Activated naive CD4-positive, alpha-beta T cell treated with anti-CD3 and anti-CD28 coated beads, Interleukin-2, amount 50 U/mL, for 16 hours (primary cell): ENCODE measurements around the gene F12.
A peak's percentile ranks its signal among the peaks of the same experiment; 100 is the strongest.
"Not testable (repeated sequence)": the region's sequence is repeated elsewhere in the genome, so short reads cannot be mapped to it uniquely, and the experiment has no call there.

Experiments
- DNase-seq: peaks from one replicate; pipeline ENCODE4 v3.0.0-alpha.2; 2020

Gene F12

DNA sequence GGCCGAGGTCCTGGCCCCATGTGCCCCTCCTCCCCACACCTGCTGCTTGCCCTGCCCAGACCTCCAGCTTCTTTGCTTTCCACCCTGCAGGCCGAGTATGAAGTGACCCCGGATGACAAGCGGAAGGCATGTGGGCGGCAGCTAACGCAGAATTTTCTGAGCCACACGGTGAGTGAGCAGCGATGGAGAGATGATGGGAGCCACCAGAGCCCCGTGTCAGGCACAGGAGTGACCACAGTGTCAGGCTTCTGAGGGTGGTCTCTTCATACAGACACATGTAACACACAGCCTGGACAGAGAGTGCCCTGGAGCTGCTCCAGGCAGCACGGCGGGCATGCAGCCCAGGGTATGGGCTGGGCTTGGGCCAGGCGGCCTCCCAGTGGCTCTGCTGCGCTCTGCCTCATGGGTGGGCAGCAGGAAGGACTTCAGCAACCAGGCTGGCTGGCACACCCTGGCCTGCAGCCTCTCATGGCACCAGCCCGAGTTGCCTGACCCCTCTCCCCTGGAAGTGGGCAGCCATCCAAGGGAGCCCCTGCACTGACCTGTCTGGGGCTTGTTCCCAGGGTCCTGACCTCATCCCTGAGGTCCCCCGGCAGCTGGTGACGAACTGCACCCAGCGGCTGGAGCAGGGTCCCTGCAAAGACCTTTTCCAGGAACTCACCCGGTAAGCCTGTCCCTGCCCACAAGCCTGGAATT, 22.9 kb upstream of the F12 start:
- peak; percentile 54 for DNase-seq

DNA sequence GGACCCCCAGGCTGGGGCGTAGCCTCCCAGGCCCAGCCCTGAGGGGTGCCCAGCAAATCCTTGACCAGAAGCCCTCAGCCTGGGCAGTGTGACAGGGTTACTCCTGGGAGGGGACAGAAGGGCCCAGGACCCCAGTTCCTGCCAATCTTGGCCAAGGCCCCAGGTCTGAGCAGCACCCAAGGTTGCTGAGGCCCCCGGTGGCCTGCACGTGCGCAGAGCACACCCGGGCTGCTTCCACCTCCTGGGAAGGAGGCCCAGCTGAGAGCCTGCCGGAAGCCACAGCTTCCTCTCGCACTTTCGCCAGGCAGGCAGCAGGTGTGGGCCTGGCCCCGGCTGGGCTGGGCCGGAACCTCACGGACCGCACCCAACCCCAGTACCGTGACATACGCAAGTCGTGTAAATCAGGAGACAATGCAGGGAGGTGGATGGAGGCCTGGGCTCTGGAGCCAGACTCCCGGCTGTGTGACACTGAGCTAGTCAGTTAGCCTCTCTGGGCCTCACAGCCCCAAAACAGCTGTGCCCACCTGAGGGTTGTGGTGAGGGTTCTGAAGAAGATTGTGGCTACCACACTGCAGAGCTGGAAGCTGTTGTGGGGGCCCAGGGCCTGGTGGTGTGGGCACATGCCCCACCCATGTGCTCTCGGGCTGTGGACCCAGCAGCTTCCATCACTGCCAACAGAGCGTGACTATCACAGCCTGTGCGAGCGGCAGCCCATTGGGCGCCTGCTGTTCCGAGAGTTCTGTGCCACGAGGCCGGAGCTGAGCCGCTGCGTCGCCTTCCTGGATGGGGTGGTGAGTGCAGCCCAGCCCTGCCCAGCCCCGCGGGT, 22.2 kb upstream of the F12 start:
- DNase-seq: peak; percentile 58

DNA sequence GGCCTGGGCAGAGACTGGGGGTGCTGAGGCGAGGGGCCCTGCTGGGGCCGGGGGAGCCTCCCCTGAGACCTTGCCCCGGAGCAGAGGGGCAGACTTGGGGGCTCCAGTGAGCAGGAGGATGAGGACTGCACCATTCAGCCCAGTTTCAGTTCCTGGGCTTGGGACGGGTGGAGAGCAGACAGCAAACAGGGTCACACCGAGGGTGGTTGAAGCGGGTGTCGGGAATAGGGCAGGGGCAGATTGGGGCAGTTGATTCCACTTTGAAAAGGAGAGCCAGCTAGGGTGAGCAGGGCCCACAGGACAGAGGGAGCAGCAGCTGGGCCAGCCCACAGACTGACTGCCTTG, 21.6 kb upstream of the F12 start:
- no peak for DNase-seq

DNA sequence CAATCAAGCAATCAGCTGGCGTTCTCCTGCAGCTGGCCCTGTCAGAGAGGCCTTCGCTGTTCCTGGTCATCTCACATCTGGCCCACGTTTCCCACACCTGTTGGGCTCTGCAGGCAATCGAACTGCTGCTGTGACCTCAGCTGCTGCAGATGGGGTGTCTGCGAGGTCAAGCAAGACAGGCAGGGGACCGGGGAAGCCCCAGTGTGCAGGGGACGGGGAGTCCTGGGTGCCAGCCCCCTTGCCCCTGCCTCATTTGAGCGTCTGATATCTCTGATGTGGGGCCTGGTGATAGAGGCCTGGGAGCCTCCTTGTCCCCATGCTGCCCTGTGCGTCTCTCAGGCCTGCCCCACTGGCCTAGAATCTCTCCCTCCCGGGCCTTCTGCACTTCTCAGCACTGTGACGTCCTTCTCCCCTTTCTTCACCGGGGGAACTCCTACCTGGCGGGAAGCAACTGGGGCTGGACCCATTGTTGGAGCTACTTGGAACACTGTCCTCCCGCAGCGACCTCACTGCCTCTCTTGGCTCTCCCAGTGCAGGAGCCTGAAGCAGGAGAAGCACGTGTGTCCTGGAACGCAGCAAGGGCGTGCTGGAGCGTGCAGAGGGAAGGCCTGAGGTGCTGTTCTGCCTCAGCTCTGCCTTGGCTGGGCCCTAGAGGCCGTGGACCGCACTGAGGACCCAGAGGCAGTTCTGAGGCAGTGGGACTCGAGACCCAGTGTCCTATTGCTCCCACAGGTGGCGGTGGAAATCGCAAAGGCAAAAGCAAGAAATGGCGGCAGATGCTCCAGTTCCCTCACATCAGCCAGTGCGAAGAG, 21.0 kb upstream of the F12 start:
- DNase-seq: no peak

DNA sequence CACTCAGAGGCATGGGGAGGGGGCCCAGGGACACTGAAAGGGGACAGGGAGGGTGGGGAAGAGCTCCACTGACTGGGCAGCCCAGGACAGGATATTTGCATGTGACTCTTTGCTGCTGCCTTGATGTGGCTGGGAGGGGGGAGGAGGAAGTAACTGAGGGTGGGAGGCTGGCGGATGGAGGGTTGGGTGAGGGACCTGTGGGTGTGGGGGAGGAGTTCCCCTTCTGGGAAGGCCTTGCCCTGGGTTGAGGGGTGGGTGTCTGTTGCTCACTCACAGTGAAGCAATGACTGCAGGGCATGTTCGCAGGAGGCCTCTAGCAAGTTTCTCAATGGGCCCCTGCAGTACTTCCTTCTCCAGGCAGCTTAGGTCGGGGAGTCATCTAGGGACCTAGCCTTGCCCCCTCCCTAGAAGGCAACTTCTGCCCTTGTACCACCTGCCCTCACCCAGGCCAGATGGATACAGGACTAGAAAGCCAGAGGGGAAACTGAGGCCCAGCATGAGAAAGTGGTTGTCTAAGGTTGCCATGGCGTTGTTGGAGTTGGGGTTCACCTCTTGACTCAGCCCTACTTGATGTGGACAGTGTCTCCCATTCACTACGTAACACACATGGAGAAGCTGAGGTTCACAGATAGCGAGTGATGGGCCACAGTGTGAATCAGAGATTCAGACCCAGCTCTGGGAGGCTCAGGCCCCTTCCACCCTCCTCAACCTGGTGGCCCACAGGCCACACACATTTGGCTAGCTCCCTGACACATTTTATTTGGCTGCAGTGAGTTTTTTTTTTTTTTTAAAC, 20.1 kb upstream of the F12 start:
- peak; percentile 87 for DNase-seq

DNA sequence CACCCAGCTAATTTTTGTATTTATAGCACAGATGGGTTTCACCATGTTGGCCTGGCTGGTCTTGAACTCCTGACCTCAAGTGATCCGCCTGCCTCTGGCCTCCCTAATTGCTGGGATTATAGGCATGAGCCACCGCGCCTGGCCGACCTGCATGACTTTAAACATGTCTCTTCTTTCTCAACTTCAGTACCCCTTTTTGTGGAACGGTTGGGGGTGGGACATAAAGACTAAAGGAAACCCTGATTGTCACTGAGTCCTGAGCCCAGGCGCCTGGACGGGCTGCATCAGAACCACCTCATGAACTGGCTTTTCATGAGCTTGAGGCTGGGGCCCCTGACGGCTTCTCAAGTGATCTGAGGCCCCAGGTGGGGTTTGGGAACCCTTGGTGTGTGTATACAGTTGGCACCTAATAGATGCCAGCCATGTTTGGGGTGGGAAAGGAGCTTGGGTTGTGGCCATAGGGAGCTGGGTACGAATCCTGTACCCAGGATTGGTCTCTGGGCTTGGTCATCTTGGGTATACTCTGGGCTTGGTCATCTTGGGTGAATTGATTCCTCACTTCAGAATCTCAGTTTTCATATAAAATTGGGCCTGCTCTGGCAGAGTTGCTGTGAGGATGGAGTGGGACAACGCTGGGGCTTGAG, 19.3 kb upstream of the F12 start:
- no peak for DNase-seq

DNA sequence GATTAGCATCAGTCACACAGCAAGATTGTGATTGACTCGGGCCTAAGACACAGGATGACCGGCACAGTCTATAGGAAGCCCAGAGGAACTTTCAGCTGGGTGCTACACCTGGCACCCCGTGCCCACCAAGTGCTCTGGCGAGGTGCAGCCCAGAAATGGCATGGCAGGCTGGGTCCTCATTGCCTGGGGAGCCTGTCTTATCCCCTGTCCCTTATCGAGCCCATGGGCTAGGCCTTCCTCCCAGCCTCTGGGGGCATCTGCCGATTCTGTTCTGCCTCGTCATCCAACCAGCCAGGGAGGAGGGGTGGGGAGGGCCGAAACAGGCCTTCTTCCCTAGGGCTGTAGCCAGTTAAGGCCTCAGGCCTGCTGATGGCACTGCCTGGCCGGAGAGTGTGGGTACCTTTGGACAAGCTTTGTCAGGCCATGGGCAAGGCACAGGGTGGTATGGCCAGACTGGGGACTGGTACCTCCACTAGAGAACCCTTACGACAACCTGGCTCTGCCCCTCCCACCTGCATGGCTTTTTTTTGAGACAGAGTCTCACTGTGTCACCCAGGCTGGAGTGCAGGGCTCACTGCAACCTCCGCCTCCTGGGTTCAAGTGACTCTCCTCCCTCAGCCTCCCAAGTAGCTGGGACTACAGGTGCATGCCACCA, 18.7 kb upstream of the F12 start:
- DNase-seq: peak; percentile 34

DNA sequence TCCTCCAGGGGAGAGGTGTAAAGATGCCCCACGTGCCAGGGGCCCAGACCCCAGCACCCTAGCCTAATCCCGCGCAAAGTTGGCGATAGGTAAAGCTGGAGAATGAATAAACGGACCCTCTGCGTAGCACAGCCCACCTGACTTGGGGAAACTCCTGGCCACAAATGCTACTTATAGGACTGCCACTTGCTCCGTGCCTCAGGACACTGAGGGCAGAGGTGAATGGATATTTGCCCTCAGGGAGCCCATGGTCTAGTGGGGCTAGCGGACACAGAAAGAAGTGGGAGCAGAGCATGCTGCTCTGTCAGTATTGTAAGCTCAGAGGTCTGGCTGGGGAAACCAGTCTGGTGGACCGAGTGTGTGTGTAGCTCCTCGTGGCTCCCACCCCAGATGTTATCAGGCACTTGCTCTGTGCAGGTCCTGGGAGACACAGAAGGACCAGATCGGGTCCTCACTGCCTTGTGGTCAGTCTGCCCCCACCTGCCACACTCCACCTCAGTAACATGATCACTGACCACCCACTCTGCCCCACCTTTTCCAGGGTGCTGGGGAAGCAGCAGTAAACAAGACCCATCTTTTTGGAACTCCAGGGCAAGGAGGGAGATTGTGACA, 18.0 kb upstream of the F12 start:
- no peak for DNase-seq

DNA sequence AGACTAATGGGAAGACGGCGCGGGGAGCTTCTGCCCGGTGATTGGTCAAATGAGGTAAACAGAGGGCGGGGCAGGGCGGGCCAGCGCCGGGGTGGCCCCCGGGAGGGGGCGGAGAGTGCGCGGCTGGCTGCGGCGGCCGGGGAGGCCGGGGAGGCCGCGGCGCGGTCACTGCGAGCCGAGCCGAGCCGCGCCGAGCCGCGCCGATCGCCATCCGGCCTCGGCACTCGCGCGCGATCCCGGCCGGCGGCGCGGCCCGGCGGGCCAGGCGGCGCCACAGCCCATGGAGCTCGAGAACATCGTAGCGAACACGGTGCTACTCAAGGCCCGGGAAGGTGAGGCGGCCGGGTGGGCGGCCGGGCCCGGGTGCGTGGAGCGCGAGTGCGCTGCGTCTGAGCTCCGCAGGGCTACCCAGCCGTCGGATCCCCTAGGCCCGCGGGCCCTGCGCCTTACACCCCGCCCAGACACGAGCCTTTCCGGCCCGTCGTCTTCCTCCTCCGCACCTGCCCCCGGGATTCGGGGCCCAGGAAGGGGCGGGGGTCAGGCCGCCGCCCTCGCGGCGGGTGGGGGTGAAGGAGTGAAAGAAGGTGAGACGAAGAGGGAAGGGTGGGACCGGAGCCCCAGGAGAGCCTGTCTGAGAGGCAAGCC, 17.3 kb upstream of the F12 start, which contains the start of gene GRK6:
GRK6 (plus strand) TSS at position 111 of the 645 bp plus-strand sequence; CDS start at position 281, 170 bp downstream.
- DNase-seq: peak; percentile 68

DNA sequence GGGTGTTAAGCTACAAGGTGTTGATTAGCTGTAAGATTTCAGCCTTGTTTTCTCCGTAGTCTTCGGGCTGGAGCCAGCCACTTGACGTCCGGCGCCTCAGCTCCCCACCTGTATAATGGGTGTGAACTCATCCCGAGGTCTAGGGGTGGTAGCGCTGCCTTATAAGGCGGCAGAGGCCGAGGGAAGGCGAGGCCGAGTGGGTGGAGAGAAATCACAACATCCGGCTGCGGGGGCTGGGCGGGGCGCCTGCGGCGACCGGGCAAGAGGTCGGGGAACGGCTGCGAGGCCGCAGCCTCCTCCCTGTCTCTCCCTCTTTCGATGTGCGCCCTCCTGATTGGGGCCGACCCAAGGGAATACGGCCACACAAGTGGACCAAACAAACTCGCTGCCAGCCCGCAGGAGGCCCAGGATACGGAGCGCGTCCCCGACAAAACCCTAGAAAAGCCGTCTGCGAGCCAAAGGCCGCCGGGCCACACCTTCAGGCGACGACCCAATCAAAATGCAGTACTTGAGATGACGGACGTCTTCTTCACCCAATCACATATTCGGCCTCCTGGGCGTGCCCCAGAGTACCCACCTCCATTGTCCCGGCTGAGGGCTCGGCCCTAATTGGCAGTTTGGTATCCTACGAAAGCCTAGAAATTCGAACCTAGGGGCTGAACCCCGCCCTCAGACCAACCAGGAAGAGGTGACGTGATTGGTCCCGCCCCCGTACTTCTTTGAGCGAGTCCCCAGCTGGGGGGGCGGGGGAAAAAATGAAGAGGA, 16.6 kb upstream of the F12 start:
- DNase-seq: peak; percentile 100

DNA sequence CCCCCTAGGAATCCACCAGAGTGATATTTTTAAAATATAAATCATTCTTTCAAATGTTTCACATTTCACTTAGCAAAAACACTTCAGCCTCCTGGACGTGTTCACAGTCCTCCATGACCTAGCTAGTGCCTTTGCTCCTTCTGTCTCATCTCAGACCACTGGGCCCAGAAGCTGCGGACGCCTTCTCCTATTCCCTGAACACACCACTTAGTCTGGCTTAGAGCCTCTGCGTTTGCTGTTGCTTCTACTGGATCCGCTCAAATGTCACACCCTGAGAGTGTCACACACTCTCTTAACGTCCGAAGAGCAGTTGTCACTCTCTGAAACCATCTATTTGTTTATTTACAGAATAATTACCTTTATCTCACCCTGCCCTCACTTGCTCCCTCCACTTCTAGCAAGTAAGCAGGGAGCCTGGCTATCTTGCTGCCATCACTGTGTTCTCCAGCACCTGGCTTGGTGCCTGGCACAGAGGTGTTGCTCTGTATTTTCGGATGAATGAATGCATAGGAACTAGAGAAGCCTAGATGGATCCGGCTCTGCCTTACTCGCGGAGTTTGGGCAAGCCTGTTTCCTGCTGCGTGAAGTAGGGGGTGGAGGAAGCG, 15.9 kb upstream of the F12 start:
- no peak for DNase-seq

DNA sequence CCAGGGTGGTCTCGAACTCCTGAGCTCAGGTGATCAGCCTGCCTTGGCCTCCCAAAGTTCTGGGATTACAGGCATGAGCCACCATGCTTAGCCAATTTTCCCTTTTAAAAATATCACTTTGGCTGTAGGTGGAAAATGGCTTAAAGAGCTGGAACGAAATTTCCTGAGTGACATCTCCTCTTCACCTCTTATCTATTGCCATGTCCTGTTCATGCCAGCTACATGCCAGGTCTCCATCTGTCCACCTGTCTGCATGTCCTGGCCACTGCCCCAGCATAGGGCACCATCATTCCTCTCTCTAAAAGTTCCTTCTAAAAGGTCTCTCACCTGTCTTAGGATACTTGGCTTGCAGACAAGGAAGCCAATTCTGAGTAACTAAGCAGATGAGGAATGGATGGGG, 14.3 kb upstream of the F12 start:
- DNase-seq: no peak

DNA sequence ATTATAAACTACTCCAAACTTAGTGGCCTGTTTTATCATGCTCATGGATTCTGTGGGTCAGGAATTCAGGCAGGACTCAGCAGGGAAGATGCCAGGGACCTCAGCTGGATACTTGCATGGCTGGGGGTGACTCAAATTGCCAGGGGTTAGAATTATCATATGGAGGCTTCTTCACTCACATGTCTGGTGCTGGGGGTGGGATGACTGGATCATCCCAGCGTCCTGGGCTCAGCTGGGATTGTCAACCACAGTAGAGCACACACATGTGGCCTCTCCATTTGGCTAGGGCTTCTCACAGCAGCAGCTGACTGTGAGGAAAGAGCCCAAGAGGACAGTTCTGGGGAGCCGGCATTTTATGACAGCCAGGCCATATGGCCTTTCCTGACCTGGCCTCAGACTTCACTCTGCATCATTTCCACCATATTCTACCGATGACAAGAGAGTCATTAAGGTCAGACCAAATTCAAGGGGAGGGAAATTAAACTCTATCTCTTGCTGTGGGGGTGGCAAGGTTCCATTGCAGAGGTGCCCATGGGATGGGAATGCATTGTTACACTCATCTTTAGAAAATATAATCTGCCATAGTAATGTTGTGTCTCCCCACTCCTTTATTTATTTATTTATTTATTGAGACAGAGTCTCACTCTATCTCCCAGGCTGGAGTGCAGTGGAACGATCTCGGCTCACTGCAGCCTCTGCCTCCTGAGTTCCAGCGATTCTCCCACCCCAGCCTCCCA, 11.9 kb upstream of the F12 start:
- DNase-seq: no peak

DNA sequence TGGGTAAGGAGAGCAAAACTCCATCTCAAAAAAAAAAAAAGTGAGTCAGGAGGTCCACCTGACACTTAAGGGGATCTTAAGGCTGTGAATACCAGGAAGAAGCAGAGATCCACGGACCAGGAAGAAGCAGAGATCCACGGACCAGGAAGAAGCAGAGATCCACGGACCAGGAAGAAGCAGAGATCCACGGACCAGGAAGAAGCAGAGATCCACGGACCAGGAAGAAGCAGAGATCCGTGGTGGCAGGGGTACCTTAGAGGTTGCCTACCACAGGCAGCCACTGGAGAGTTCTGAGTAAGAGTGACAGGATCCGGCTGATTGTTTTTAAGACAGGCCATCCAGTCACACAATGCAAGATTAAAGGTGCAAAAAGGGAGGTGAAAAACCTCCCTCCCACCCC, 11.1 kb upstream of the F12 start:
- not testable (repeated sequence) for DNase-seq

DNA sequence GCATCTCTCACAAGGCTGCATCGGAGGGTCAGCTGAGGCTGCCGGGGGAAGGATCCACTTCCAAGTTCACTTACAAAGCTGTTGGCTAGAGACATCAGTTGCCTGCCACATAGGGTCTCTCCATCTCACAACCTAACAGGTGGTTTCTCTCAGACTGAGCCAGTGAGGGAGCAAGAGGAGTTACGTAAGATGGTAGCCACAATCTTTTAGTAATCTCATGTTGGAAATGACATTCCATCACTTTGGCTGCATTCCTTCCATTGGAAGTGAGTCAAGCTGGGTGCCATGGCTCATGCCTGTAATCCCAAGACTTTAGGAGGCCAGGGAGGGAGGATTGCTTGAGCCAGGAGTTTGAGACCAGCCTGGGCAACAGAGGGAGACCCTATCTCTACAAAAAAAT, 9.7 kb upstream of the F12 start:
- DNase-seq: no peak

DNA sequence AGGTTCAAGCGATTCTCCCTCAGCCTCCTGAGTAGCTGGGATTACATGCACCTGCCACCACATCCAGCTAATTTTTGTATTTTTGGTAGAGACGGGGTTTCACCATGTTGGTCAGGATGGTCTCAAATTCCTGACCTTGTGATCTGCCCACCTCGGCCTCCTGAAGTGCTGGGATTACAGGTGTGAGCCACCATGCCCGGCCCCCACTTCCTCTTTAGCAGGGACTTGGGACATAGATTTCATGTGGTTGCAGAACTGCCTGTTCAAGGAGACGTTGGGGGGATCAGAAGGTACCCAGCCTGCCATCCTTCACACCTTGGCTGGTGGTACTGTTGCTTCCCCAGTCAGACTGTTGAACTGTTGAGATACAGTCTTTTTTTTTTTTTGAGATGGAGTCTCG, 7.7 kb upstream of the F12 start:
- DNase-seq: not testable (repeated sequence)

DNA sequence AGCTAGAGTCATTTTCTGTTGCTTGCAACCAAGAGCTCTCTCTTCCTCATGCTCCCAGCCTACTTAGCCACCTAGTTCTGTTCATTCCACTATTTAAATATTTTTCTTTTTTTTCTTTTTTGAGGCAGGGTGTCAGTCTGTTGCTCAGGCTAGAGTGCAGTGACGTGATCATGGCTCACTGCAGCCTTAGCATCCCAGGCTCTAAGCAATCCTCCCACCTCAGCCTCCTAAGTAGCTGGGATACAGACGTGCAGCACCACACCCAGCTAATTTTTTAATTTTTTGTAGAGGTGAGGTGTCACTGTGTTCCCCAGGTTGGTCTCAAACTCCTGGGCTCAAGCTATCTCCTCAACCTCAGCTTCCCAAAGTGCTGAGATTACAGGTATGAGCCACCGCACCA, 5.1 kb upstream of the F12 start:
- no peak for DNase-seq

DNA sequence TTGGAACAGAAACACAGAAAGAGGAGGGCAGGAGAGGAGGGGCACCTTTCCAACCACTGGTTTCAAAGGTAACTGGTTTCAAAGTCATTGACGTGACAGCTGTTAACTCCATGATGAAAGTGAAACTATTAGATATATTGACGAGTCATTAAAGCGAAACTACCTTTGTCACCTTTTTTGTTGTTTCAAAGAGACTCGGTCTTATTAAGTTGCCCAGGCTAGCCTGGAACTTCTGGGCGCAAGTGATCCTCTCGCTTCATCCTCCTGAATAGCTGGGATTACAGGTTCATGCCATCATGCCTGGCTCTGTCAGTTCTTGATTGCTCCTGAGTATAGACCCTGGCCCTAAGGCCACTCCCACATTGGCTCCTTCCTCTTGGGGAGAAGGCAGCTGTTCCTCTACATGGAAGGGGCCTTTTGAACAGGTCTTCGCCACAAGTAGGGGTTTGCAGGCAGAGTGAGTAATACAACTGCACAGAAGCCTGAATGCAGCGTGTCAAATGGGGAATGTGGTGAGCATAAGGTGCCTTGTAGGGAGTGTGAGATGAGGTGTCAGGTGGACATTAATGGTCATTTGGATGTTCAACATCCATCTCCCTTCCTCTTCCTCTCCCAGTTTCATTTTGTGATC, 3.4 kb upstream of the F12 start:
- no peak for DNase-seq
